Upper lobe of right lung (tissue), 1 donor: ENCODE measurements around the gene ELMOD1. TPM values are rescaled to one million over a fixed set of nuclear protein-coding genes. Genes with fewer than 3 reads are reported as not detected.
A peak's percentile ranks its signal among the peaks of the same experiment; 100 is the strongest.

ENCODE experiments used
- ATAC-seq: fragments of 200-7000 bp; cut with Tn5 transposase; one replicate; pipeline ENCODE4 v1.9.1; 2020; ENCODE audit warnings: mild to moderate bottlenecking, moderate library complexity
- DNase-seq: peaks from one replicate; pipeline ENCODE4 v3.0.0-alpha.2; 2020
- H3K27ac ChIP-seq: fragments of 200-600 bp; one replicate; pipeline ENCODE4 v1.8.0; 2022
- H3K27me3 ChIP-seq: fragments of 200-600 bp; one replicate; pipeline ENCODE4 v1.8.0; 2022; ENCODE audit warnings: mild to moderate bottlenecking
- H3K36me3 ChIP-seq: fragments of 200-600 bp; one replicate; pipeline ENCODE4 v1.8.0; 2022
- H3K4me1 ChIP-seq: fragments of 200-600 bp; one replicate; pipeline ENCODE4 v1.8.0; 2022
- H3K4me3 ChIP-seq: fragments of 200-600 bp; one replicate; pipeline ENCODE4 v1.8.0; 2022; ENCODE audit warnings: mild to moderate bottlenecking
- H3K9me3 ChIP-seq: fragments of 200-600 bp; one replicate; pipeline ENCODE4 v1.8.0; 2022
- CTCF ChIP-seq: fragments of 200-600 bp; IDR thresholded peaks from one replicate; pipeline ENCODE4 v1.8.0; 2022; ENCODE audit warnings: antibody characterized with exemption
- intact Hi-C: fragments of 100-400 bp; cut with DNase I; formaldehyde crosslinking; loops from one replicate; pipeline ENCODE4 v1.11.0; 2022
- total RNA-seq: library from RNA; stranded (reverse); fragmentation: NEBNext Ultra II Directional; extraction: Animal tissue kit (Norgen Biotek cat#: 25700); gene quantifications from one replicate; pipeline ENCODE4 v1.2.1, GENCODE V29; 2021
- donor health status: DM: no; HTN: yes; CAD: no; lungs with severe emphysema.

ELMOD1 gene
- total RNA-seq, 1 donor from 2014 or later, result 2.8 TPM

GRCh38 chr11:107677924-107678631 is 87.1 kb downstream of the ELMOD1 start:
- Histone ChIP-seq H3K36me3 (no peaks in the 10 kb centered on the region), H3K27ac (no peak overlapping the region), H3K4me1 (no peaks in the 10 kb centered on the region), H3K9me3 (no peaks in the 10 kb centered on the region), H3K4me3 (no peak overlapping the region), H3K27me3 (no peaks in the 10 kb centered on the region)
- no peak for ATAC-seq
- TF ChIP-seq CTCF, result no peak
- no peak for DNase-seq
- intact Hi-C loops, result no loop called here

GRCh38 chr11:107678632-107678971 is 87.7 kb downstream of the ELMOD1 start:
- no peak overlapping the region for H3K4me3 ChIP-seq
- intact Hi-C loops, result no loop called here
- H3K9me3 ChIP-seq, result no peaks in the 10 kb centered on the region
- no peaks in the 10 kb centered on the region for H3K36me3 ChIP-seq
- ATAC-seq, result no peak
- no peak for DNase-seq
- no peaks in the 10 kb centered on the region for H3K4me1 ChIP-seq
- H3K27ac ChIP-seq, result no peak overlapping the region
- TF ChIP-seq CTCF, result no peak
- no peaks in the 10 kb centered on the region for H3K27me3 ChIP-seq

GRCh38 chr11:107679255-107680024 is 88.5 kb downstream of the ELMOD1 start:
- no peaks in the 10 kb centered on the region for H3K9me3 ChIP-seq
- H3K36me3 ChIP-seq, result no peaks in the 10 kb centered on the region
- no peaks in the 10 kb centered on the region for H3K4me1 ChIP-seq
- ATAC-seq (no peak), DNase-seq (no peak)
- H3K27ac ChIP-seq, result no peak overlapping the region
- intact Hi-C loops, result no loop called here
- H3K4me3 ChIP-seq, result no peak overlapping the region
- no peaks in the 10 kb centered on the region for H3K27me3 ChIP-seq
- TF ChIP-seq CTCF, result no peak

- Histone ChIP-seq H3K4me1 (no peaks in the 10 kb centered on the region), H3K27ac (no peak overlapping the region), H3K36me3 (no peaks in the 10 kb centered on the region), H3K4me3 (no peak overlapping the region), H3K27me3 (no peaks in the 10 kb centered on the region), H3K9me3 (no peaks in the 10 kb centered on the region)
- DNase-seq, result no peak
- no peak for TF ChIP-seq CTCF
- peak; percentile 62 for ATAC-seq
- intact Hi-C loops, result no loop called here
Measured at GRCh38 chr11:107682171-107682570, 91.2 kb downstream of the ELMOD1 start.

- intact Hi-C loops, result no loop called here
- Histone ChIP-seq H3K27me3 (no peaks in the 10 kb centered on the region), H3K27ac (no peak overlapping the region), H3K9me3 (no peaks in the 10 kb centered on the region), H3K4me1 (no peaks in the 10 kb centered on the region), H3K36me3 (no peaks in the 10 kb centered on the region), H3K4me3 (no peak overlapping the region)
- TF ChIP-seq CTCF, result no peak
- ATAC-seq (peak; percentile 53), DNase-seq (no peak)
Measured at GRCh38 chr11:107682572-107682971, 91.6 kb downstream of the ELMOD1 start.
